Heart left ventricle (tissue), 16 donors: ENCODE data around the gene IGSF6. TPM values are rescaled to one million over a fixed set of nuclear protein-coding genes. Genes with fewer than 3 reads are reported as not detected.

Source experiments
- ATAC-seq, 4 donors: fragments of 200-7000 bp; cut with Tn5 transposase; one replicate each; pipeline ENCODE4 v1.9.1; 2020 to 2022; ENCODE audit warnings: moderate library complexity in 4 of 4, mild to moderate bottlenecking in 3 of 4, moderate number of reproducible peaks in 1 of 4
- DNase-seq, 5 donors: peaks; one replicate each; pipeline ENCODE4 v3.0.0-alpha.2; 2020
- H3K27ac ChIP-seq, 12 donors: fragments of 200-600 bp; sonication (generic) in 4 of 12; one replicate each; pipeline versions ENCODE4 v1.5.0 to v1.8.0; 2016 to 2022; ENCODE audit warnings: mild to moderate bottlenecking in 2 of 12
- H3K27me3 ChIP-seq, 9 donors: fragments of 200-600 bp; sonication (generic) in 2 of 9; one replicate each; pipeline versions ENCODE4 v1.5.1 to v1.8.0; 2016 to 2022; ENCODE audit warnings: mild to moderate bottlenecking in 3 of 9
- H3K36me3 ChIP-seq, 9 donors: fragments of 200-600 bp; sonication (generic) in 2 of 9; one replicate each; pipeline versions ENCODE4 v1.5.0 to v1.8.0; 2018 to 2022; ENCODE audit warnings: mild to moderate bottlenecking in 2 of 9
- H3K4me1 ChIP-seq, 12 donors: fragments of 200-600 bp; sonication (generic) in 4 of 12; one replicate each; pipeline versions ENCODE4 v1.5.0 to v1.8.0; 2016 to 2022; ENCODE audit warnings: mild to moderate bottlenecking in 3 of 12
- H3K4me3 ChIP-seq, 12 donors: fragments of 200-600 bp; sonication (generic) in 4 of 12; one replicate each; pipeline versions ENCODE4 v1.5.0 to v1.8.0; 2017 to 2022; ENCODE audit warnings: mild to moderate bottlenecking in 9 of 12, moderate library complexity in 4 of 12
- H3K9me3 ChIP-seq, 12 donors: fragments of 200-600 bp; sonication (generic) in 4 of 12; one replicate each; pipeline versions ENCODE4 v1.5.0 to v1.8.0; 2016 to 2022; ENCODE audit warnings: mild to moderate bottlenecking in 1 of 12
- POLR2A ChIP-seq, 2 donors: fragments of 450-650 bp; IDR thresholded peaks; one replicate each; pipeline ENCODE4 v1.6.1; 2017; ENCODE audit warnings: antibody characterized with exemption in 2 of 2, mild to moderate bottlenecking in 2 of 2, moderate library complexity in 2 of 2
- WGBS, 4 donors: extraction: QIAGEN DNeasy Blood & Tissue Kit in 2 of 4; methylation state at CpG; one replicate each; pipeline versions ENCODE4 v1.1.5 to v1.1.7; 2013 to 2018; 5-methylcytosine and 5-hydroxymethylcytosine counted together
- intact Hi-C, 10 donors: fragments of 100-400 bp; cut with DNase I; formaldehyde crosslinking; loops; one replicate each; pipeline versions ENCODE4 v1.11.1 to v1.14.2; 2022
- polyA plus RNA-seq, 2 donors: library from polyadenylated mRNA; stranded (reverse); fragments of 200-250 nt; gene quantifications; one replicate each; pipeline ENCODE4 v1.2.3, GENCODE V29; 2013
- total RNA-seq, 9 donors: library from RNA; depleted of rRNA in 2 of 9; stranded (reverse); fragments of >200 nt in 2 of 9; fragmentation: NEBNext Ultra II Directional in 3 of 9; extraction: Animal tissue kit (Norgen Biotek cat#: 25700) in 3 of 9; gene quantifications; one replicate each; pipeline versions ENCODE4 v1.1.0 to v1.2.4, GENCODE V29; 2016 to 2023
- TF ChIP-seq, protein P1 (sequence below), 12 donors: fragments of 200-600 bp; sonication (generic) in 4 of 12; IDR thresholded peaks; one replicate each; pipeline versions ENCODE4 v1.5.0 to v1.8.0; 2018 to 2022; ENCODE audit warnings: antibody characterized with exemption in 12 of 12, mild to moderate bottlenecking in 5 of 12
- donor health status: ischemic (EF 13 %, LVEDD 7.1; RV severe dilation, severe dysfunction).
- donor health status: healthy with polysubstance abuse.
- donor health status: DM: no; HTN: yes; CAD: no.
- donor health status: DM: no; HTN: no; CAD: no.
- donor health status: ischemic (EF 25% LVEDD 6.9; RV normal size, moderate dysfunction).
- donor health status: ischemic (EF 25% LVEDD 5.7; RV mildly dilated, moderate dysfunction).
- donor health status: healthy.
- donor health status: DM: yes; HTN: yes; CAD: no.
- donor health status: ischemic (EF 35%, LVEDD 5.7; RV mildly dilated, moderate dysfunction).
- donor health status: nonischemic (EF 11% LVEDD 7.7; RV severe dilation, severe dysfunction).
- donor health status: DM: yes; HTN: yes; CAD: no.
- donor health status: PGD.
- donor health status: ischemic (EF 29% LVEDD 5.4; RV normal size, mild dysfunction).
- donor health status: nonischemic (EF 23%, LVEDD 6.1; RV moderate dilation, normal function).

Gene IGSF6
- total and polyA plus RNA-seq, 11 donors = 0.56 to 45.0 (median 0.99) TPM

DNA sequence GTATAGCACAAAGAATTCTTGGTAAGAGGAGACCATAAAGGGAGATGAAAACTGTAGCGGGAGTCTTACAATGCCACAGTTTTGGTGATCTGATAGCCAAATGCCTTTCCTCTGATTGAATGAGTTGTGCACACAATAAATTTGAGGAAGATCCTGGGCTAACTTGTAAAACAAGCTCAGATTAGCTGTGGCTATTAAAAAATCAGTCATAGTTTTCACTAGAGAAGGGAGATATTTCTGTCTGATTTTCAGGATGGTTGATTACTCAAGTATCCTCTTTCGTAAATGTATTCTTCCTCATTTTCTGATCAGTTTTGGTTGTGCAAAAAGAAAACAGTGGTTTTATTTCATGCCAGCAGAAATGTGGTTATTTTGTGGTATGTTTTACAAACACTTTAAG is 62.1 kb downstream of the IGSF6 start:
- TF ChIP-seq, protein P1, sequence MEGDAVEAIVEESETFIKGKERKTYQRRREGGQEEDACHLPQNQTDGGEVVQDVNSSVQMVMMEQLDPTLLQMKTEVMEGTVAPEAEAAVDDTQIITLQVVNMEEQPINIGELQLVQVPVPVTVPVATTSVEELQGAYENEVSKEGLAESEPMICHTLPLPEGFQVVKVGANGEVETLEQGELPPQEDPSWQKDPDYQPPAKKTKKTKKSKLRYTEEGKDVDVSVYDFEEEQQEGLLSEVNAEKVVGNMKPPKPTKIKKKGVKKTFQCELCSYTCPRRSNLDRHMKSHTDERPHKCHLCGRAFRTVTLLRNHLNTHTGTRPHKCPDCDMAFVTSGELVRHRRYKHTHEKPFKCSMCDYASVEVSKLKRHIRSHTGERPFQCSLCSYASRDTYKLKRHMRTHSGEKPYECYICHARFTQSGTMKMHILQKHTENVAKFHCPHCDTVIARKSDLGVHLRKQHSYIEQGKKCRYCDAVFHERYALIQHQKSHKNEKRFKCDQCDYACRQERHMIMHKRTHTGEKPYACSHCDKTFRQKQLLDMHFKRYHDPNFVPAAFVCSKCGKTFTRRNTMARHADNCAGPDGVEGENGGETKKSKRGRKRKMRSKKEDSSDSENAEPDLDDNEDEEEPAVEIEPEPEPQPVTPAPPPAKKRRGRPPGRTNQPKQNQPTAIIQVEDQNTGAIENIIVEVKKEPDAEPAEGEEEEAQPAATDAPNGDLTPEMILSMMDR (IDR thresholded peaks at IDR 0.05) = no peak
- no peak for TF ChIP-seq POLR2A (IDR thresholded peaks at IDR 0.05)
- Histone ChIP-seq H3K27ac (peak overlapping the region in 1 of 12 donors; percentile 40), H3K4me1 (peaks cover 0 to 33% (median 0%) of the 10 kb centered on the region in 12 donors), H3K9me3 (no peaks in the 10 kb centered on the region), H3K36me3 (no peaks in the 10 kb centered on the region), H3K27me3 (no peaks in the 10 kb centered on the region), H3K4me3 (no peak overlapping the region)
- DNase-seq (no peak), ATAC-seq (no peak)
- intact Hi-C loops = loop anchor here in 1 of 10 donors (5.0 kb wide), 1 partner anchor 42 kb away; no protein-coding TSS in a partner anchor
- WGBS, 4 donors = 61 to 88% (median 86%) methylated on average over 2 of the region's 2 CpGs

DNA sequence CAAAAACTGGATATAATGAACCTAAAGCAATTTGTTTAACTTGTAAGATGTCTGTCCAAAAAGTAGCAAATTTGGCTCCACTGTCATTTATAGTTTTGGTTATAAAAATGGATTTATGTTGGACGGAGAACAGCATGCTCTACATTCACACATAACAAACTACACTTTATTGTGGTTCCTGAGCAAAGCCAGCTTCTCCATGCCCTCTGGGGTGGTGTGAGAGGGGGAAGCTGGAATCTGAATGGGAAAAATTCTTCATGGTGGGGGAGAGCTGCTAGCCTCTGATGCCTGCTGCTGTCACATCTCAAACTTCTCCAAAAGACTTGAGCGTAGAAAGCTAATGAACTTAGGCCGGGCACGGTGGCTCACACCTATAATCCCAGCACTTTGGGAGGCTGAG is 62.9 kb downstream of the IGSF6 start:
- Histone ChIP-seq H3K36me3 (no peaks in the 10 kb centered on the region), H3K4me3 (no peak overlapping the region), H3K27me3 (no peaks in the 10 kb centered on the region), H3K4me1 (peaks cover 0 to 33% (median 0%) of the 10 kb centered on the region in 12 donors), H3K9me3 (no peaks in the 10 kb centered on the region), H3K27ac (no peak overlapping the region)
- ATAC-seq = no peak
- DNase-seq = no peak
- intact Hi-C loops = loop anchor here in 4 of 10 donors (2.0 to 10.0 kb wide), 4 partner anchors 48 to 1375 kb away; no protein-coding TSS in a partner anchor
- TF ChIP-seq POLR2A (IDR thresholded peaks at IDR 0.05) = no peak
- TF ChIP-seq, protein P1 (IDR thresholded peaks at IDR 0.05) = no peak
- WGBS, 4 donors = 84 to 90% (median 87%) methylated on average over 4 of the region's 4 CpGs

Other genes starting within 250 kb of the IGSF6 start
- 10 to 100 TPM; 53.2 to 70.6 (median 59.3) TPM for gene METTL9, start 53.0 kb downstream of the IGSF6 start, total RNA-seq
- gene METTL9, start 53.0 kb downstream of the IGSF6 start, polyA plus RNA-seq = 10 to 100 TPM; 12.2 to 51.3 TPM
- under 1 TPM in 3 of 9 donors, not detected in 6; 0.16 to 0.41 (median 0.37) TPM for gene OTOA, start 11.4 kb upstream of the IGSF6 start, total RNA-seq
- gene OTOA, start 11.4 kb upstream of the IGSF6 start, polyA plus RNA-seq = under 1 TPM in 1 of 2 donors, not detected in 1; 0.03 TPM
- 10 to 100 TPM in 8 of 9 donors, 1 to 10 TPM in 1; 4.4 to 71.4 (median 24.8) TPM for gene NPIPB4, start 205.1 kb upstream of the IGSF6 start, total RNA-seq
- gene NPIPB4, start 205.1 kb upstream of the IGSF6 start, polyA plus RNA-seq = 10 to 100 TPM; 12.8 to 19.9 TPM